SKM-1 treated with dmso at 0.1 percent for 144 hours (cell line): ENCODE data around the gene EPHA6.
"Not testable (repeated sequence)": the region's sequence is repeated elsewhere in the genome, so short reads cannot be mapped to it uniquely, and the experiment has no call there.

Experiments used
- DNase-seq: peaks from one replicate; lab custom pipeline; 2025; ENCODE audit not compliant: unreplicated experiment; lab: John Stamatoyannopoulos, UW

EPHA6 gene

GRCh38 chr3:97010881-97011657, 196.7 kb downstream of the EPHA6 start:
- DNase-seq, result no peak

GRCh38 chr3:97021778-97022177, 207.4 kb downstream of the EPHA6 start:
- DNase-seq, result no peak

- not testable (repeated sequence) for DNase-seq
These were observed 211.2 kb downstream of the EPHA6 start for GRCh38 chr3:97025612-97026011.

GRCh38 chr3:97029972-97030371, 215.6 kb downstream of the EPHA6 start:
- no peak for DNase-seq

- no peak for DNase-seq
These were observed 223.0 kb downstream of the EPHA6 start for GRCh38 chr3:97037294-97037943.

GRCh38 chr3:97043411-97043810, 229.0 kb downstream of the EPHA6 start:
- DNase-seq, result no peak

GRCh38 chr3:97057365-97057764, 243.0 kb downstream of the EPHA6 start:
- no peak for DNase-seq

- DNase-seq, result no peak
These were observed 244.8 kb downstream of the EPHA6 start for GRCh38 chr3:97059168-97059567.

- no peak for DNase-seq
These were observed 252.1 kb downstream of the EPHA6 start for GRCh38 chr3:97066531-97066930.

GRCh38 chr3:97070302-97070701, 255.9 kb downstream of the EPHA6 start:
- no peak for DNase-seq

- DNase-seq, result no peak
These were observed 260.2 kb downstream of the EPHA6 start for GRCh38 chr3:97074546-97074945.

GRCh38 chr3:97076673-97077072, 262.3 kb downstream of the EPHA6 start:
- no peak for DNase-seq

GRCh38 chr3:97089621-97090020, 275.2 kb downstream of the EPHA6 start:
- DNase-seq, result no peak

GRCh38 chr3:97102641-97103040, 288.2 kb downstream of the EPHA6 start:
- DNase-seq, result no peak

- DNase-seq, result no peak
These were observed 291.7 kb downstream of the EPHA6 start for GRCh38 chr3:97105989-97106651.

GRCh38 chr3:97106652-97106989, 292.2 kb downstream of the EPHA6 start:
- DNase-seq, result no peak

- no peak for DNase-seq
These were observed 293.7 kb downstream of the EPHA6 start for GRCh38 chr3:97108136-97108535.

- no peak for DNase-seq
These were observed 296.9 kb downstream of the EPHA6 start for GRCh38 chr3:97111244-97111643.

- DNase-seq, result no peak
These were observed 307.0 kb downstream of the EPHA6 start for GRCh38 chr3:97121386-97121785.

- DNase-seq, result no peak
These were observed 311.6 kb downstream of the EPHA6 start for GRCh38 chr3:97125902-97126499.

- DNase-seq, result no peak
These were observed 317.1 kb downstream of the EPHA6 start for GRCh38 chr3:97131476-97131875.
